Keratinocyte (primary cell): ENCODE data around the gene ITPR1.

Source experiments
- EZH2 ChIP-seq: IDR thresholded peaks from one replicate; pipeline ENCODE4 v1.6.1; 2012; ENCODE audit warnings: inconsistent platforms, mild to moderate bottlenecking, low read length, moderate library complexity
- TF ChIP-seq, protein P1 (sequence below), 3 experiments: IDR thresholded peaks in 1 of 3; conservative IDR thresholded peaks in 1 of 3; optimal IDR thresholded peaks in 1 of 3; 2 replicates in 2 of 3; 3 replicates in 1 of 3; pipeline versions ENCODE3 to v1.5.1; 2011; ENCODE audit warnings: low read length in 3 of 3, mild to moderate bottlenecking in 3 of 3, moderate library complexity in 2 of 3, control low read depth in 1 of 3, inconsistent platforms in 1 of 3; ENCODE audit not compliant: insufficient read depth in 2 of 3; ENCODE audit errors: extremely low read depth in 1 of 3

GRCh38 chr3:4615750-4616149 lies 122.6 kb downstream of the ITPR1 start:
- TF ChIP-seq, protein P1, sequence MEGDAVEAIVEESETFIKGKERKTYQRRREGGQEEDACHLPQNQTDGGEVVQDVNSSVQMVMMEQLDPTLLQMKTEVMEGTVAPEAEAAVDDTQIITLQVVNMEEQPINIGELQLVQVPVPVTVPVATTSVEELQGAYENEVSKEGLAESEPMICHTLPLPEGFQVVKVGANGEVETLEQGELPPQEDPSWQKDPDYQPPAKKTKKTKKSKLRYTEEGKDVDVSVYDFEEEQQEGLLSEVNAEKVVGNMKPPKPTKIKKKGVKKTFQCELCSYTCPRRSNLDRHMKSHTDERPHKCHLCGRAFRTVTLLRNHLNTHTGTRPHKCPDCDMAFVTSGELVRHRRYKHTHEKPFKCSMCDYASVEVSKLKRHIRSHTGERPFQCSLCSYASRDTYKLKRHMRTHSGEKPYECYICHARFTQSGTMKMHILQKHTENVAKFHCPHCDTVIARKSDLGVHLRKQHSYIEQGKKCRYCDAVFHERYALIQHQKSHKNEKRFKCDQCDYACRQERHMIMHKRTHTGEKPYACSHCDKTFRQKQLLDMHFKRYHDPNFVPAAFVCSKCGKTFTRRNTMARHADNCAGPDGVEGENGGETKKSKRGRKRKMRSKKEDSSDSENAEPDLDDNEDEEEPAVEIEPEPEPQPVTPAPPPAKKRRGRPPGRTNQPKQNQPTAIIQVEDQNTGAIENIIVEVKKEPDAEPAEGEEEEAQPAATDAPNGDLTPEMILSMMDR (optimal IDR thresholded peaks at IDR 0.05 in 1 of 3, IDR thresholded peaks at IDR 0.05 in 1 of 3, conservative IDR thresholded peaks at IDR 0.05 in 1 of 3; ENCODE audit: extremely low read depth in 1 of 3, insufficient read depth in 2 of 3, low read length in 3 of 3), result no peak
- TF ChIP-seq EZH2, result no peak
